ENCODE measurements around the gene SLC22A8.

- no peak for TF ChIP-seq CTCF (IDR thresholded peaks at IDR 0.05)
- TF ChIP-seq POLR2A (IDR thresholded peaks at IDR 0.05) = no peak
- TF ChIP-seq POLR2AphosphoS5 (IDR thresholded peaks at IDR 0.05) = no peak
Observed at GRCh38 chr11:62953811-62954210, 61.8 kb downstream of the SLC22A8 start.

Measured in upper lobe of left lung (tissue), 4 donors.